Astrocyte of the spinal cord (primary cell): Measurements from ENCODE around the gene PRSS2.

Experiments
- DNase-seq: peaks from one replicate; pipeline ENCODE4 v3.0.0; 2011; ENCODE audit warnings: low read depth, low spot score
- H3K4me3 ChIP-seq: 2 replicates; pipeline ENCODE4 v1.5.1; 2011; ENCODE audit warnings: low read depth, mild to moderate bottlenecking, low read length, moderate library complexity
- in situ Hi-C: cut with HindIII; loops from 2 replicates; pipeline ENCODE4 v1.10.0; 2017; ENCODE audit warnings: low sequenced_read_pairs
- TF ChIP-seq, protein P1 (sequence below): IDR thresholded peaks from 2 replicates; pipeline ENCODE4 v1.5.1; 2012; ENCODE audit warnings: low read depth, mild to moderate bottlenecking, low read length, inconsistent platforms

PRSS2 gene

DNA sequence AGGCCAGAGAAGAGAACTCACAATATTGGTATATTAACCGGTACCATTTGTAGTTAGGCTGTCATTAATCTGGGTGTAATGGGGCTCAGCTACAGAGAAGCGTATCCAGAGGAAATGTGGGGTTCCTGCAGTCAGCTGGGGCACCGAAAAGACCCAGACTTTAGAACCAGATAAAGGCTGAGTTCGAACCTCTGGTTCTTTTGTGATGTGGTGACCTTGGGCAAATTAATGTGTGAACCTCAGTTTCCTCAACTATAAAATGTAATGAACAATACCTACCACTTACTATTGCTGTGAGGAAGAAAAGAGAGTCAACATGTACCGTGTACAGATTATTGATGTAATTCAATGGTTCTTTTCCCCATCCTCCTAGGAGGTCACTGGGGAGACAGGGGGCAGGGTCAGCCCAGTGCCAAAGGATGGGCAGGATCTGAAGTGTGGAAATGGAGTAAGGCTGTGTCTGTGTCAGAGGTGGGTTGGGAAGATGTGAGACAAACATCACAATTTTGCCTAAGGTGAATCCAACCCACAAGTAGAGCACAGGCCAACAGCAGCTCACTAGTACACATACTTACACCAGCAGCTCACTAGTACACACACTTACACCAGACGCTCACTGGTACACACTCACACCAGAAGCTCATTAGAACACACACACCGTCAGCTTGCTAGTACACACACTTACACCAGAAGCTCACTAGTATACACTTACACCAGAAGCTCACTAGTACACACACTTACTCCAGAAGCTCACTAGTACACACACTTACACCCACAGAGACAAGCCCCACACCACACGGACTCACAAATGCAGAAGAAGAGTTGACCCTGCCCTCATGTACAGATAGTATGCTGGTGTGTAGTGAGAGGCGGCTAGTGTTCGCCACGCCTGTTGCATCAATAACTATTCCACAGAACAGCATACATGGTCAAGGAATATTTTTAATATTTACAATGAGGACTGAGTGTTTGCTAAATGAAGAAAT, 28.0 kb downstream of the PRSS2 start:
- in situ Hi-C loops, result no loop called here
- no peak overlapping the region for H3K4me3 ChIP-seq
- no peak for DNase-seq
- TF ChIP-seq, protein P1, sequence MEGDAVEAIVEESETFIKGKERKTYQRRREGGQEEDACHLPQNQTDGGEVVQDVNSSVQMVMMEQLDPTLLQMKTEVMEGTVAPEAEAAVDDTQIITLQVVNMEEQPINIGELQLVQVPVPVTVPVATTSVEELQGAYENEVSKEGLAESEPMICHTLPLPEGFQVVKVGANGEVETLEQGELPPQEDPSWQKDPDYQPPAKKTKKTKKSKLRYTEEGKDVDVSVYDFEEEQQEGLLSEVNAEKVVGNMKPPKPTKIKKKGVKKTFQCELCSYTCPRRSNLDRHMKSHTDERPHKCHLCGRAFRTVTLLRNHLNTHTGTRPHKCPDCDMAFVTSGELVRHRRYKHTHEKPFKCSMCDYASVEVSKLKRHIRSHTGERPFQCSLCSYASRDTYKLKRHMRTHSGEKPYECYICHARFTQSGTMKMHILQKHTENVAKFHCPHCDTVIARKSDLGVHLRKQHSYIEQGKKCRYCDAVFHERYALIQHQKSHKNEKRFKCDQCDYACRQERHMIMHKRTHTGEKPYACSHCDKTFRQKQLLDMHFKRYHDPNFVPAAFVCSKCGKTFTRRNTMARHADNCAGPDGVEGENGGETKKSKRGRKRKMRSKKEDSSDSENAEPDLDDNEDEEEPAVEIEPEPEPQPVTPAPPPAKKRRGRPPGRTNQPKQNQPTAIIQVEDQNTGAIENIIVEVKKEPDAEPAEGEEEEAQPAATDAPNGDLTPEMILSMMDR, result no peak

DNA sequence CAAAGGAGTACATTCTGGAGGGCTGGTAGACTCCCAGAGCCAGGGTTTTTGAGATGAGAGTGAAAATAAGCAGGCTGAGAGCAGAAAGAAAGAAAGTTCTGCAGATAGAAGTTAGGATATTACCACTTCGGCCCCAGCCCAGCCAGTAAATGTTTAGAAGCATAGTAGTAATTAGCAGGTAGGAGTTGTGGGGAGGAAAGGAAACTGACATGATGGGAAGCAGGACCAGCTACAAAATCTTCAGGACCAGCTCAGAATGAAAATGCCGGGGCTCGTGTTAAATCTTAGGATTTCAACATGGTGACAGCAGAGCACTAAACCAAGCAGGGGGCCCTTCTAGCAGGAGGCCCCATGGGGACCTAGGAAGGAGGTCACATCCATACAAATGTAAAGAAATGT, 28.7 kb downstream of the PRSS2 start:
- TF ChIP-seq, protein P1, result no peak
- H3K4me3 ChIP-seq, result no peak overlapping the region
- in situ Hi-C loops, result no loop called here
- DNase-seq, result no peak

DNA sequence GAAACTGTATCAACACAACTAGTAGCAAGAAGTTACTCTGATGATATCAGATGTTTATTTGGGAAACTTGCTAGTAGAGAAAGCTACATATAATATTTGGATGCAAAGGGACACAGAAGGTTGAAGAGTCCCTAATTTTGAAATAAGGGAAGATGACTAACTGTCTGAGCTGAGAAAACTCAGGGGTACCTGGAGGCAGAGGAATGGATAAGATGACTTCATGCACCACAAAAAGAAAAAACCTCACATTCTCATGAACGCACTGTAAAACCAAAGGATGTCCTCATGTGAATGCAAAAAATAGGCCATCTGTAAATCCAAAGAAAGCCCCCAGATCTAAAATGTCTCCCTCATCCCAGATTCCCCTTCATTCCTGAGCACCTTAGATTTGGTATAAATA, 29.3 kb downstream of the PRSS2 start:
- in situ Hi-C loops, result no loop called here
- TF ChIP-seq, protein P1, result no peak
- no peak for DNase-seq
- H3K4me3 ChIP-seq, result no peak overlapping the region

GRCh38 chr7:142800699-142801260, 30.0 kb downstream of the PRSS2 start:
- TF ChIP-seq, protein P1, result no peak
- no peak for DNase-seq
- in situ Hi-C loops, result no loop called here
- no peak overlapping the region for H3K4me3 ChIP-seq

DNA sequence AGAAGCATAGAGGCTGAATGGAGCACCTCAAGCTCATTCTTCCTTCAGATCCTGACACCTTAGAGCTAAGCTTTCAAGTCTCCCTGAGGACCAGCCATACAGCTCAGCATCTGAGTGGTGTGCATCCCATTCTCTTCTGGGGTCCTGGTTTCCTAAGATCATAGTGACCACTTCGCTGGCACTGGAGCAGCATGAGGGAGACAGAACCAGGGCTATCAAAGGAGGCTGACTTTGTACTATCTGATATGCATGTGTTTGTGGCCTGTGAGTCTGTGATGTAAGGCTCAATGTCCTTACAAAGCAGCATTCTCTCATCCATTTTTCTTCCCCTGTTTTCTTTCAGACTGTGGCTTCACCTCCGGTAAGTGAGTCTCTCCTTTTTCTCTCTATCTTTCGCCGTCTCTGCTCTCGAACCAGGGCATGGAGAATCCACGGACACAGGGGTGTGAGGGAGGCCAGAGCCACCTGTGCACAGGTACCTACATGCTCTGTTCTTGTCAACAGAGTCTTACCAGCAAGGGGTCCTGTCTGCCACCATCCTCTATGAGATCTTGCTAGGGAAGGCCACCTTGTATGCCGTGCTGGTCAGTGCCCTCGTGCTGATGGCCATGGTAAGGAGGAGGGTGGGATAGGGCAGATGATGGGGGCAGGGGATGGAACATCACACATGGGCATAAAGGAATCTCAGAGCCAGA, 31.0 kb downstream of the PRSS2 start:
- DNase-seq, result no peak
- TF ChIP-seq, protein P1, result no peak
- no peak overlapping the region for H3K4me3 ChIP-seq
- in situ Hi-C loops, result no loop called here

GRCh38 chr7:142802301-142802700, 31.5 kb downstream of the PRSS2 start:
- H3K4me3 ChIP-seq, result no peak overlapping the region
- TF ChIP-seq, protein P1, result no peak
- DNase-seq, result no peak
- in situ Hi-C loops, result no loop called here
